ENCODE data around the gene RWDD4. TPM values are rescaled to one million over a fixed set of nuclear protein-coding genes. Genes with fewer than 3 reads are reported as not detected.

Gene RWDD4
- polyA plus RNA-seq, 2 of the 4 experiments (the other 2 are of a cell fraction) = 18.7 to 20.4 TPM

- TF ChIP-seq HOXB5 (CRISPR knock-in tag; IDR thresholded peaks at IDR 0.05) (no peak), MAZ (IDR thresholded peaks at IDR 0.05; ENCODE audit: borderline replicate concordance, low read depth, low read length) (no peak), CHD4 (IDR thresholded peaks at IDR 0.05; ENCODE audit: borderline replicate concordance) (no peak), HDAC2 (IDR thresholded peaks at IDR 0.05) (no peak), HOXB13 (CRISPR knock-in tag; IDR thresholded peaks at IDR 0.05; ENCODE audit: low read depth) (no peak), SREBF2 (IDR thresholded peaks at IDR 0.05) (no peak)
Observed at GRCh38 chr4:183700407-183700806, 41.4 kb upstream of the RWDD4 start (continued).

GRCh38 chr4:183698909-183699308 lies 39.9 kb upstream of the RWDD4 start:
- no peak overlapping the region for H3K27ac ChIP-seq
- H3K4me1 ChIP-seq = no peaks in the 10 kb centered on the region
- no peak for TF ChIP-seq PHF8 (IDR thresholded peaks at IDR 0.05; ENCODE audit: borderline replicate concordance, low read depth)
- no peak for TF ChIP-seq RFX5 (IDR thresholded peaks at IDR 0.05)
- no peak for TF ChIP-seq POLR2AphosphoS2 (conservative IDR thresholded peaks at IDR 0.05; ENCODE audit: low read length)
- TF ChIP-seq, protein P1, sequence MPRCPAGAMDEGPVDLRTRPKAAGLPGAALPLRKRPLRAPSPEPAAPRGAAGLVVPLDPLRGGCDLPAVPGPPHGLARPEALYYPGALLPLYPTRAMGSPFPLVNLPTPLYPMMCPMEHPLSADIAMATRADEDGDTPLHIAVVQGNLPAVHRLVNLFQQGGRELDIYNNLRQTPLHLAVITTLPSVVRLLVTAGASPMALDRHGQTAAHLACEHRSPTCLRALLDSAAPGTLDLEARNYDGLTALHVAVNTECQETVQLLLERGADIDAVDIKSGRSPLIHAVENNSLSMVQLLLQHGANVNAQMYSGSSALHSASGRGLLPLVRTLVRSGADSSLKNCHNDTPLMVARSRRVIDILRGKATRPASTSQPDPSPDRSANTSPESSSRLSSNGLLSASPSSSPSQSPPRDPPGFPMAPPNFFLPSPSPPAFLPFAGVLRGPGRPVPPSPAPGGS (IDR thresholded peaks at IDR 0.05) = no peak
- TF ChIP-seq HOXA7 (CRISPR knock-in tag; IDR thresholded peaks at IDR 0.05) = no peak
- no peak overlapping the region for H3K4me2 ChIP-seq
- ATAC-seq (no peak), DNase-seq (ENCODE audit: low read depth in 1 of 2, low spot score in 1 of 2) (no peak), FAIRE-seq (no peak)
- ChIA-PET CTCF (no interaction called here), POLR2A (no interaction called here)
- H3K9me3 ChIP-seq = no peaks in the 10 kb centered on the region
- H3K4me3 ChIP-seq = no peak overlapping the region

GRCh38 chr4:183691897-183692296 lies 32.9 kb upstream of the RWDD4 start:
- DNase-seq (ENCODE audit: low read depth in 1 of 2, low spot score in 1 of 2) (no peak), ATAC-seq (no peak), FAIRE-seq (no peak)
- Histone ChIP-seq H3K4me3 (no peak overlapping the region), H3K27ac (no peak overlapping the region), H3K4me2 (no peak overlapping the region), H3K9me3 (no peaks in the 10 kb centered on the region), H3K4me1 (no peaks in the 10 kb centered on the region)
- TF ChIP-seq, protein P2, sequence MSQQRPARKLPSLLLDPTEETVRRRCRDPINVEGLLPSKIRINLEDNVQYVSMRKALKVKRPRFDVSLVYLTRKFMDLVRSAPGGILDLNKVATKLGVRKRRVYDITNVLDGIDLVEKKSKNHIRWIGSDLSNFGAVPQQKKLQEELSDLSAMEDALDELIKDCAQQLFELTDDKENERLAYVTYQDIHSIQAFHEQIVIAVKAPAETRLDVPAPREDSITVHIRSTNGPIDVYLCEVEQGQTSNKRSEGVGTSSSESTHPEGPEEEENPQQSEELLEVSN (IDR thresholded peaks at IDR 0.05; ENCODE audit: borderline replicate concordance, low read depth) = no peak
- TF ChIP-seq KDM5A (IDR thresholded peaks at IDR 0.05) (no peak), RARB (CRISPR knock-in tag; IDR thresholded peaks at IDR 0.05) (no peak), TFCP2L1 (CRISPR knock-in tag; IDR thresholded peaks at IDR 0.05) (no peak), FOXS1 (CRISPR knock-in tag; IDR thresholded peaks at IDR 0.05) (no peak), MAFK (IDR thresholded peaks at IDR 0.05; ENCODE audit: partially characterized antibody) (no peak), SMC3 (IDR thresholded peaks at IDR 0.05) (no peak)
- TF ChIP-seq, protein P1 (IDR thresholded peaks at IDR 0.05) = no peak
- TF ChIP-seq, protein P3, sequence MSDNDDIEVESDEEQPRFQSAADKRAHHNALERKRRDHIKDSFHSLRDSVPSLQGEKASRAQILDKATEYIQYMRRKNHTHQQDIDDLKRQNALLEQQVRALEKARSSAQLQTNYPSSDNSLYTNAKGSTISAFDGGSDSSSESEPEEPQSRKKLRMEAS (IDR thresholded peaks at IDR 0.05) = no peak
- POLR2A ChIA-PET = no interaction called here
- CTCF ChIA-PET = no interaction called here

- no peak overlapping the region for H3K4me2 ChIP-seq
- no peaks in the 10 kb centered on the region for H3K4me1 ChIP-seq
- POLR2A ChIA-PET = no interaction called here
- DNase-seq (ENCODE audit: low read depth in 1 of 2, low spot score in 1 of 2) (no peak), ATAC-seq (no peak), FAIRE-seq (no peak)
- no peak overlapping the region for H3K27ac ChIP-seq
- CTCF ChIA-PET = no interaction called here
- no peaks in the 10 kb centered on the region for H3K9me3 ChIP-seq
- no peak overlapping the region for H3K4me3 ChIP-seq
- TF ChIP-seq BHLHE40 (IDR thresholded peaks at IDR 0.05; ENCODE audit: low read depth, low read length) (no peak), NR3C1 (IDR thresholded peaks at IDR 0.05) (no peak), TFCP2L1 (CRISPR knock-in tag; IDR thresholded peaks at IDR 0.05) (no peak), HMGXB4 (CRISPR knock-in tag; IDR thresholded peaks at IDR 0.05; ENCODE audit: borderline replicate concordance) (no peak), ZSCAN20 (CRISPR knock-in tag; IDR thresholded peaks at IDR 0.05) (no peak), CBX8 (IDR thresholded peaks at IDR 0.05) (no peak), POLR2AphosphoS2 (conservative IDR thresholded peaks at IDR 0.05; ENCODE audit: low read length) (no peak), EHF (CRISPR knock-in tag; IDR thresholded peaks at IDR 0.05) (no peak), SMC3 (IDR thresholded peaks at IDR 0.05) (no peak), PHF8 (IDR thresholded peaks at IDR 0.05; ENCODE audit: borderline replicate concordance, low read depth) (no peak), RCOR1 (IDR thresholded peaks at IDR 0.05; ENCODE audit: low read depth, low read length) (no peak)
- TF ChIP-seq, protein P4, sequence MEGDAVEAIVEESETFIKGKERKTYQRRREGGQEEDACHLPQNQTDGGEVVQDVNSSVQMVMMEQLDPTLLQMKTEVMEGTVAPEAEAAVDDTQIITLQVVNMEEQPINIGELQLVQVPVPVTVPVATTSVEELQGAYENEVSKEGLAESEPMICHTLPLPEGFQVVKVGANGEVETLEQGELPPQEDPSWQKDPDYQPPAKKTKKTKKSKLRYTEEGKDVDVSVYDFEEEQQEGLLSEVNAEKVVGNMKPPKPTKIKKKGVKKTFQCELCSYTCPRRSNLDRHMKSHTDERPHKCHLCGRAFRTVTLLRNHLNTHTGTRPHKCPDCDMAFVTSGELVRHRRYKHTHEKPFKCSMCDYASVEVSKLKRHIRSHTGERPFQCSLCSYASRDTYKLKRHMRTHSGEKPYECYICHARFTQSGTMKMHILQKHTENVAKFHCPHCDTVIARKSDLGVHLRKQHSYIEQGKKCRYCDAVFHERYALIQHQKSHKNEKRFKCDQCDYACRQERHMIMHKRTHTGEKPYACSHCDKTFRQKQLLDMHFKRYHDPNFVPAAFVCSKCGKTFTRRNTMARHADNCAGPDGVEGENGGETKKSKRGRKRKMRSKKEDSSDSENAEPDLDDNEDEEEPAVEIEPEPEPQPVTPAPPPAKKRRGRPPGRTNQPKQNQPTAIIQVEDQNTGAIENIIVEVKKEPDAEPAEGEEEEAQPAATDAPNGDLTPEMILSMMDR (IDR thresholded peaks at IDR 0.05) = no peak
- TF ChIP-seq, protein P5, sequence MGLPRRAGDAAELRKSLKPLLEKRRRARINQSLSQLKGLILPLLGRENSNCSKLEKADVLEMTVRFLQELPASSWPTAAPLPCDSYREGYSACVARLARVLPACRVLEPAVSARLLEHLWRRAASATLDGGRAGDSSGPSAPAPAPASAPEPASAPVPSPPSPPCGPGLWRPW (IDR thresholded peaks at IDR 0.05) = no peak
Observed at GRCh38 chr4:183691006-183691405, 32.0 kb upstream of the RWDD4 start.
